HG02588 (cell line): Measurements from ENCODE around the gene SCIN.

Source experiments
- ATAC-seq: cut with Tn5 transposase; IDR thresholded peaks from one replicate; pipeline ENCODE4 v1.9.1; 2021; ENCODE audit warnings: mild to moderate bottlenecking, moderate library complexity; ENCODE audit not compliant: unreplicated experiment

Gene SCIN

GRCh38 chr7:12609561-12609960, 39.0 kb downstream of the SCIN start:
- ATAC-seq, result no peak

DNA sequence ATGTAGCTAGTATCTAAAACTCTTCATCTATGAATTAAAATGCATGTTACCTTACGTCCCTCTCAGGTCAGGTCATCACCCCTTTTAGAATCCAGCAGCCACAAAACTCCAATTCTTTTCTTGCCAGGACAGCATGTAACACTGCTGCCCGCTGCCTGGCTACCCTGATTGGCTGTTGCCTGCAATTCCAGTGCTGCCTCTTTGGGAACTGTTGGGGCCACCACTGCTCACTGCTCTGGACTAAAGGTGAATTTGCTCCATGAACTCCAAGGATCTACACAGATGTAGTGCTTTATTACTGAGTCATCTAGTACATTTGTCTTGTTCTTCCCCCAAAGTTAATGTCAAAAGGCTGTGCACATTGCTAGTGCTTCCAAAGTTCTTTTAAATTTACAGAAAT, 40.4 kb downstream of the SCIN start:
- no peak for ATAC-seq

GRCh38 chr7:12612622-12613021, 42.1 kb downstream of the SCIN start:
- ATAC-seq, result no peak

- no peak for ATAC-seq
These were observed 49.0 kb downstream of the SCIN start for GRCh38 chr7:12619461-12620069.

GRCh38 chr7:12620371-12620770, 49.9 kb downstream of the SCIN start:
- ATAC-seq, result no peak

DNA sequence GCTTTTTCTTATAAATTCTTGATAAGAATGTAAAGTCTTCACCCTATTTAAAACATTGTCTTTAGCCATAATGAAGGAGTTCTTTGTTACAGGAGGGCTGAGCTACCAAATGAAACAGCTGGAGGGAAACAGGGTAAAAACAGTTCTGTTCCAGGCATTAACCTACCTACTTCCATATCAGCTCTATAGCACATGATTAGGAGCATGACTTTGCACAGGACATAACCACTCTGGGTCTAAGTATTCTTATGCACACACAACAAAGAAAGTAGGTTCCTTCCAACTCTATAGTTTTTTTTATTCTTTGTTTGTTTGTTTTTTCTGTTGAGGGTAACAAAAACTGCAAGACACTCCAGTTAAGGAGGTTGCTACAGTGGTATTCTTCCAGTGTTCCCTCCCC, 52.7 kb downstream of the SCIN start:
- ATAC-seq, result no peak

GRCh38 chr7:12623885-12624498, 53.5 kb downstream of the SCIN start:
- ATAC-seq, result no peak

DNA sequence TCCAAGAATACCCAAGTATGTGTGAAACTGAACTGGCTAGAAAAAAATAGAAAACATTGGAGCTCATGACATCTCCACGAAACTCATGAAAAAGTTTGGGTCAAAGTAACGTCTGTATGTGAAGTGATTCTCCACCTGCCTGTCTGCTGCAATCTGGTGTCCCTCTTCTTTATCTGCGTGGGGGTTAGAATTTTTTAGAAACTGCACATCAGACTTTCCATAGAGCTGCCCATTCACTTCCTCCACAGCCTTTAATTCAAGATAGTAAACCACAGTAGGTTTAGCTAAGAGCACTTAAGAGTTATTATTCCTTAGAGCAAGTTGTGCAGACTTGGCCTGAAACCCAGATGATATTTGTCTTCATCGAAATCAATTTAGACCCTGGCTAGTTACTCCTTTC, 55.3 kb downstream of the SCIN start:
- no peak for ATAC-seq

GRCh38 chr7:12629816-12630512, 59.4 kb downstream of the SCIN start:
- no peak for ATAC-seq

DNA sequence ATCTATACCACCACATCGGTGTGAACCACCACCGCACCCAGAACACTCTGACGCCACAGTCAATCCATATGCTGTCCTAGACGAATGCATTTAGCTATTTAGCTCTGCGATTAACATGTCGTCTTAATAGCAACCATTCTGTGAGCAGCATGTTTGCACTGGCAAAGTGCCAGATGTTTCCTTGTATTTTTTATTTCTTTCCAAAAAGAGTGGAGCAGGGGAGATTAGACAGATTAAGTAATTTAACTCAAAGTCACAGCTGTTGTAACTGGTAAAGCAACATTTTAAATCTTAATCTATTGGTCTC, 59.9 kb downstream of the SCIN start:
- no peak for ATAC-seq

DNA sequence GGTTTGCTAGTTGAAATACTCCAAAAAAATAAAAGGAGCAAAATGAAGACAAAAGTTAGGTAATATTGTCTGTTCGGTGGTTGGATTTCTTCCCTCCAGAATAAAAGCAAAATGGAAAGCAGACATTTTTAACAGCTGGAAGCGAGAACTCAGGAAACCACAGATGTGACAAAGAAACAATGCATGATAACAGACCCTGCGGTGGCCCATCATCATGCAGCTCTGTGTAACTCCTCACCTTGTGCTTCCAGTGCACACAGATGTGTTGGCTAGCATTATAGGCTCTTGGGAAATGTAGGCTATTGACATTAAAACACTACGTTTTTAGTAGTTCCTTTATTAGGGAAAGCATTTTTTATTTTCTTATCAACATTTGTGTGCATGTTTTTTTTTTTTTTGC, 63.1 kb downstream of the SCIN start:
- ATAC-seq, result no peak

DNA sequence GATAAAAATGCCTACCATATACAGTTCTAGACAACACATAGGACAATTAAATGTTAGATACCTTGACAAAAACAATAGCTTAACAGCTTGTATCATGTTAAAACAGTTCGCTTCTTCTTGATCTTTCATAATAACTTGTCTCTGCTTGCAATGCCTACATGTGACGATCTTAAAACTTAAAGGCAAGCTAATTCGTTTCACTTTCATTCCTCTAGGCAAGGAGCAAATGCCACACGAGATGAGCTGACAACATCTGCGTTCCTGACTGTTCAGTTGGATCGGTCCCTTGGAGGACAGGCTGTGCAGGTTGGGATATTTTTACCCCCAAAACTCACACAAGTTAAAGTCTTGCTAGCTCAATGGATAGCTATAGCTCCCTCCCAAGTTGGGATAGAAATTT, 65.3 kb downstream of the SCIN start:
- peak; percentile 78 for ATAC-seq

DNA sequence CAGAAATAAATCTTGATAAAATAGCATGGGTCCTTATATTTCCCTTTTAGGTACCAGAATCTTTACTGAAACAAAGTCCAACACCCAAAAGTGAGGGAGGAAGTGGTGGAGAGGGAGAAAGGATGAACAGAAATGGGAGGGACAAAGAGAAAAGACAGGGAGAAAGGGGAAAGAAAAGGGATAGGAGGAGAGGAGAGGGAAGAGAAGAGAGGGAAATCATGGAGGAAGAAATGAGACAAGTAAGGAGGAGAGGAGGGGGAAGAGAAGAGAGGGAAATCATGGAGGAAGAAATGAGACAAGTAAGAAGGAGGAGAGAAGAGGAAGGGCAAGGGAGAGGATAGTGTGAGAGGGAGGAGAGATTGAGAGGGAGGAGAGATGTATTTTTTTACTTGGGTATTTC, 66.8 kb downstream of the SCIN start:
- ATAC-seq, result no peak

DNA sequence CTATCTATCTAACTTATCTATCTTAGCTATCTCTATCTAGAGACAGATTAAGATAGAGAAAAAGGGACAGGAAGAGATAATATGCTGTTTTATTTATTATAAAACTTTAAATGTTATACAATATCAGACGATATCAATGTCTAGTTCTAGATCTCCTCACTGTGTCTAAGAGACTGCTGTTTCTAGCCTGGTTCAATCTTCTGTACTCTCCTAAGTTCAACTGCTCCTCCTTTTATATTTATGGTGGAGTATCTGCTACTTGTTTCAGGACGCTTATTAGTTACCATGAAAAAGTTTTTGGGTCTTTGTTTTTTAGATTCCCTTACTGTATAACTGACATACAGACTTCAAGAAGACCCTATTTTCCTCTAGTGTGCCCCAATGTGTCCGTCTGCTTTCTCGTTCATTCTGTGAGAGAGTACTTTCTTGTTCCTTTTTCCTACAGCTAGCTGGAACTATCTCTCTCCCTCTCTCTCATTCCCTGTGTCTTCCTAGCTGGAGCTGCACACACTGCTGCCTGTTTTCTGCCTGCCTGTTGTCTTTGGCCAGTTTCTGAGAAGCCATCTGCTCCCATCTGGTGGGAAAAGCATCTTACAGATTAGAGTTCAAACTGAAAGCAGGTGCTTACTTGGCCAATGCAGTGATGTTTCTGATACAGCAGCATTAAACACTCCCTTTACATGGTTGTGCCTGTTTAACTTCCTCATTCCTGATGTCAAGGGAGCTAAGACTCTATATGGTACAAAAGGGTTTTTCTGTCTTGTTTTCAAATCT, 67.5 kb downstream of the SCIN start:
- peak; percentile 52 for ATAC-seq

GRCh38 chr7:12638851-12639456, 68.4 kb downstream of the SCIN start:
- no peak for ATAC-seq

DNA sequence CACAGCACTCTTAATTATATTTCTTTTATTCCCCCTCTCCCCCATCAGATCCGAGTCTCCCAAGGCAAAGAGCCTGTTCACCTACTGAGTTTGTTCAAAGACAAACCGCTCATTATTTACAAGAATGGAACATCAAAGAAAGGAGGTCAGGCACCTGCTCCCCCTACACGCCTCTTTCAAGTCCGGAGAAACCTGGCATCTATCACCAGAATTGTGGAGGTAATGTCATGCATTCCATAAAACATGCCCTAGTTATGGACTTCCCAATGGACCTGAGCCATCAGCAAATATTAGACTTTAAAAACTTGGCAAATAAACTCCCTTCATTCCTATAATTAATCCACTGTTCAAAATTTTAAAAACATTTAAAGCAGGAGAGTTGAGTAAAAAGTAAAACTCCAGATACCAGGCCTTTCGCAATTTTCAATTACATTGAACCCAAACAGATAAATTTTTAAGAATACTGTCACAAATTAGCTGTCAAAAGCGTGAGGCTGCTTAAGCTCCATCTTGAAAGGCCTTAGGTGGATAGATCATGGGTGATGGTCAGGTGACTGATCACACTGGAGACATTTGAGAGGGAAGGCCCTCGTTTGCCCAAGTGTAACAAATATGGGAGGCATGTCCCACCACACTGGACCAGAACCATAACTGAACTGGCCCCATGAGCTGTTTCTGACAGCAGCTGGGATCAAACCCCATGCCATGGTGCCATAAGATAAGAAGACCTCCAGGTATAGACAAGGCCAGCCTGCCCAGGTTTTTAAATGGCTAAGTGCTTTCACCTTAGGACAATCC, 70.0 kb downstream of the SCIN start:
- no peak for ATAC-seq

DNA sequence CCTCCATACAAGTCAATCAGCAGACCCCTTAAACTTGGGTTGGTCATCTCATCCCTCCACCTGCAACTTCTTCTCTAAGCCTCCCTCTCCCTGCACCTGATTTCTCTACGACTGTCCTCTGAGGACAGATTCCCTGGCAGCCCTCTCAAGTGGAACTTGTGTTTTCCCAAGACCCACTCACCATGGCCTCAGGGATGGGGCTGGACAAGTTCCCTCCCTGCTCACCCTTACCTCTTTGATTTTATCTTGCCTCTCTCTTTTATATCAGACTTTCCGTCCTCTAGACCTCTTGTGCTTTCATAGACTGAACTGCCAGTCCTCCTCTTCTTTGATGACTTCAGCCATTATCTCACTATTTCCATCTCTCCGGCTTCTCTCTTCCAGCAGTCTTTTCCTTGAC, 70.7 kb downstream of the SCIN start:
- no peak for ATAC-seq

- ATAC-seq, result no peak
These were observed 72.0 kb downstream of the SCIN start for GRCh38 chr7:12642508-12642907.

- ATAC-seq, result no peak
These were observed 72.6 kb downstream of the SCIN start for GRCh38 chr7:12643001-12643643.

GRCh38 chr7:12643644-12644043, 73.1 kb downstream of the SCIN start:
- no peak for ATAC-seq
